Measurements from ENCODE around the gene RBPMS2. TPM values are rescaled to one million over a fixed set of nuclear protein-coding genes. Genes with fewer than 3 reads are reported as not detected.

Gene RBPMS2
- total RNA-seq, 1 experiment from 2014 or later: 181 TPM

- Histone ChIP-seq H4K8ac (replicated peaks; ENCODE audit: insufficient read length, low read depth, low read length) (no peak overlapping the region), H2BK12ac (ENCODE audit: insufficient read length, low read depth, low read length) (no peak overlapping the region), H3K56ac (ENCODE audit: insufficient read length, low read depth, low read length) (no peak overlapping the region), H3K79me2 (ENCODE audit: insufficient read depth, low read length) (no peaks in the 10 kb centered on the region), H2BK15ac (ENCODE audit: low read depth, low read length) (no peak overlapping the region), H4K20me1 (ENCODE audit: control insufficient read depth, insufficient read depth, insufficient read length) (no peaks in the 10 kb centered on the region), H3K4me1 (ENCODE audit: insufficient read depth, low read length) (no peaks in the 10 kb centered on the region), H3K9ac (ENCODE audit: extremely low read depth, insufficient read length, low read length) (no peak overlapping the region), H3K79me1 (ENCODE audit: insufficient read depth, low read depth, low read length, poor library complexity, severe bottlenecking) (no peaks in the 10 kb centered on the region), H3K27ac (ENCODE audit: insufficient read length, low read depth, low read length) (no peak overlapping the region), H3K23me2 (ENCODE audit: insufficient read length, low read depth, low read length, poor library complexity, severe bottlenecking) (no peaks in the 10 kb centered on the region), H3K18ac (ENCODE audit: insufficient read length, low read depth, low read length) (no peak overlapping the region), H2BK120ac (ENCODE audit: low read depth, low read length, poor library complexity, severe bottlenecking) (no peak overlapping the region), H3K9me3 (ENCODE audit: control insufficient read depth, low read depth, low read length) (no peaks in the 10 kb centered on the region), H4K5ac (ENCODE audit: insufficient read length, low read depth, low read length) (no peak overlapping the region), H3K14ac (ENCODE audit: insufficient read depth, low read length) (no peak overlapping the region), H3K27me3 (ENCODE audit: insufficient read depth, low read length) (no peaks in the 10 kb centered on the region), H3K4me2 (ENCODE audit: insufficient read depth, insufficient read length, low read length) (no peak overlapping the region), H2AFZ (ENCODE audit: low read length) (no peak overlapping the region), H2AK5ac (ENCODE audit: insufficient read length, low read length) (no peak overlapping the region), H2BK20ac (ENCODE audit: low read depth, low read length, poor library complexity, severe bottlenecking) (no peak overlapping the region), H3K4ac (ENCODE audit: low read depth, low read length) (no peak overlapping the region), H2BK5ac (ENCODE audit: insufficient read length, low read length) (no peak overlapping the region), H3T11ph (ENCODE audit: low read length) (no peak overlapping the region), H4K91ac (ENCODE audit: insufficient read length, low read depth, low read length) (no peak overlapping the region), H3K23ac (ENCODE audit: insufficient read length, low read depth, low read length) (no peak overlapping the region)
- TF ChIP-seq CTCF (conservative IDR thresholded peaks at IDR 0.05): no peak
- DNase-seq: no peak
- WGBS (ENCODE audit: extremely low coverage, insufficient read length, low lambda C conversion rate): no CpG with 5 or more reads among the region's 3 CpGs
- 0 out of 7 replicates have a peak, but pooled peaks cover 0 to 2% (median 0%) of the 10 kb centered on the region in 3 experiments for H3K36me3 Mint-ChIP-seq (ENCODE audit: insufficient read depth in 1 of 3, low read depth in 3 of 3)
- no peaks in the 10 kb centered on the region for H3K27me3 Mint-ChIP-seq (ENCODE audit: low read depth)
- H3K9me3 Mint-ChIP-seq: no peaks in the 10 kb centered on the region
- no peaks in the 10 kb centered on the region for H3K4me1 Mint-ChIP-seq
- no peak overlapping the region for H3K4me3 Mint-ChIP-seq
- no peak overlapping the region; a peak in 1 of 7 replicates for H3K27ac Mint-ChIP-seq
Observed at GRCh38 chr15:64792282-64792681, 16.9 kb upstream of the RBPMS2 start.
